HAP-1 (cell line): Measurements from ENCODE around the gene SETD3.

Experiments
- DNase-seq, 2 experiments: peaks; one replicate each; pipeline ENCODE4 v3.0.0-alpha.2; 2016 to 2020; ENCODE audit warnings: low spot score in 2 of 2
- H3K27me3 ChIP-seq: fragments of 250-450 bp; sonication (Bioruptor Pico); 2 replicates; pipeline ENCODE4 v1.5.1; 2020; ENCODE audit warnings: low read depth, mild to moderate bottlenecking, moderate library complexity
- H3K36me3 ChIP-seq: fragments of 250-450 bp; sonication (Bioruptor Pico); replicated peaks from 2 replicates; pipeline ENCODE4 v1.5.1; 2020; ENCODE audit warnings: mild to moderate bottlenecking
- H3K4me1 ChIP-seq: fragments of 250-450 bp; sonication (Bioruptor Pico); 2 replicates; pipeline ENCODE4 v1.5.1; 2020; ENCODE audit warnings: mild to moderate bottlenecking
- H3K4me3 ChIP-seq: fragments of 250-450 bp; sonication (Bioruptor Pico); 2 replicates; pipeline ENCODE4 v1.5.1; 2020; ENCODE audit warnings: mild to moderate bottlenecking, moderate library complexity
- H3K9me3 ChIP-seq: fragments of 250-450 bp; sonication (Bioruptor Pico); 2 replicates; pipeline ENCODE4 v1.5.1; 2020; ENCODE audit warnings: mild to moderate bottlenecking, moderate library complexity
- in situ Hi-C: fragments of 300-500 bp; cut with MboI; formaldehyde crosslinking; loops from 3 replicates; pipeline ENCODE4 v1.14.3; 2020; ENCODE audit warnings: low sequenced_read_pairs, inconsistent platforms, mixed read lengths

SETD3 gene

DNA sequence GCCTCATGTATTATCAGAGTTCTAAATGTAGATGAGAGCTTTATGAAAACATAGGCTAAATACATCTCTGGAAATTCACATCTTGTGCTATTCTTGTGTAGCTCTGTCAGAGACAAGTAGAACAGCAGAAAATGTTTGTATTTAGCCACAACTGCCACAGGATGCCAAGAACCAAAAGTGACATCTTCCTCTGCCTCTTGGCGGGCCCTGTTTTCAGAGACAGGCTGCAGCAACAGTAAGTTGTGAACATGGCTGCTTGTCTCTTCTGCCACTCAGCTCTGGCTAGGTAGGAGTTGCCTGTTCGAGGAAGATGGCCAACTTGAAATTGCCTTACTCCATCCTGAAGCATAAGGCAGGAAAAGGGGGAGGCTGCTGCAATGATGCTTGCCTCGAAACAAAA lies 30.4 kb downstream of the SETD3 start:
- no peak for DNase-seq
- in situ Hi-C loops: no loop called here
- H3K9me3 ChIP-seq: no peaks in the 10 kb centered on the region
- H3K27me3 ChIP-seq: no peaks in the 10 kb centered on the region
- H3K4me3 ChIP-seq: no peak overlapping the region
- H3K4me1 ChIP-seq: no peaks in the 10 kb centered on the region
- peaks cover 28% of the 10 kb centered on the region for H3K36me3 ChIP-seq

DNA sequence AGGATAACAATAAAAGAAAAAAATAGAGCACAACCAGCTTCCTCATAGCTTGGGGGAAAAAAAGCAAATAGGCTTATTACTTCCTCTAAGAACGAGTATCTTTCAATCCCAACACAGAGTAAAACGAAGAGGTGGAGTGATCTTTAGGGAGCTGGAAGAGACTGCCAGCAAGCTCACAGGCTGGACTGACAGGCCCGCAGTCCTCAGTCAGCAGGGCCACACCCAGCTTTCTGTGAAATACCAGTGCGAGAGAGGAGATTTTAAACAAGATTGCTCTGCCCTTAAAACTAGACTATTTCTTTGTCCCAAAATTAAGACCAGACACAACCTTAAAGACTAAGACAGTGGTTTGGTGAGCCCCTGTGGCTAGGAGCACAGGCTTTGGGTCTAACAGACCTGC lies 32.9 kb downstream of the SETD3 start:
- Histone ChIP-seq H3K9me3 (no peaks in the 10 kb centered on the region), H3K36me3 (peaks cover 31% of the 10 kb centered on the region), H3K4me1 (no peaks in the 10 kb centered on the region), H3K27me3 (no peaks in the 10 kb centered on the region), H3K4me3 (no peak overlapping the region)
- in situ Hi-C loops: no loop called here
- DNase-seq: no peak

DNA sequence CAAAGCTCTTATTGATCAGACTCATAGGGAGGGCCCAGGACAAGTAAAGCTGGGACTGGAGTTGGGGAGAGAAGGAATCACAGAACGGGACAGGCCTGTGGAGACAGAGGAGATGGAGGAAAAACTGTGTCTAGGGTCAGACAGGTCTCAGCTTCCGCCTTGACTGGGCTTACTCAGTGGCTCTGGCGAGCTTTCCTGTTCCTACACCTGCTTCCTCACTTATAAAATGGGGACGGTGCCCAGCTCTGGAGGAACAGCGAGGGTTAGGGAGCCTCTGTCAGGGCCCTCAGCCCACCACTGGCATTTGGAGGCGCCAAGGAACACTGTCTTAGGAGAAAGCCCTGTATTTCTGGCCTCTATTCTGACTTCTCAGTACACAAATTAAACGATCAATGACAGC lies 34.7 kb downstream of the SETD3 start:
- H3K36me3 ChIP-seq: peaks cover 31% of the 10 kb centered on the region
- in situ Hi-C loops: no loop called here
- no peak overlapping the region for H3K4me3 ChIP-seq
- DNase-seq: no peak
- no peaks in the 10 kb centered on the region for H3K27me3 ChIP-seq
- H3K4me1 ChIP-seq: no peaks in the 10 kb centered on the region
- H3K9me3 ChIP-seq: no peaks in the 10 kb centered on the region

DNA sequence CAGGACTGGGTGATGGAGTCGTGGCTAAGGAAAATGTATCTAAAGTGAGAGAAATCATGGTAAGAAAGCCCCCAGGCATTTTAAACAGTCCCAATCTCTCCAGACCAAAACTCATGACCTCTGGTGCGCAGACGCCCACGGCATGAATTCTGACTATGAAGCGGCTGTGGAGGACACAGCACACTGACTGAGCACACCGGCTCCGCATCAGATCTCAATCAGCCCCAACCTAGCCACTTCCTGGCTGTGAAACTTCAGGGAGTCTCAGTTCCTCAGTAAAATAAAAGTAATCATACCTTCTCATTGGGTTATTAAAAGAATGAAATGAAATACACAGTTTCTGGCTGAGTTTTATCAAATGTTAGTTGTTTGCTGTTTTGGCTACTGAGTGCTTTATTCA lies 38.7 kb downstream of the SETD3 start:
- in situ Hi-C loops: no loop called here
- no peak overlapping the region for H3K4me3 ChIP-seq
- DNase-seq: no peak
- no peaks in the 10 kb centered on the region for H3K27me3 ChIP-seq
- H3K4me1 ChIP-seq: no peaks in the 10 kb centered on the region
- H3K36me3 ChIP-seq: peaks cover 3% of the 10 kb centered on the region
- no peaks in the 10 kb centered on the region for H3K9me3 ChIP-seq

DNA sequence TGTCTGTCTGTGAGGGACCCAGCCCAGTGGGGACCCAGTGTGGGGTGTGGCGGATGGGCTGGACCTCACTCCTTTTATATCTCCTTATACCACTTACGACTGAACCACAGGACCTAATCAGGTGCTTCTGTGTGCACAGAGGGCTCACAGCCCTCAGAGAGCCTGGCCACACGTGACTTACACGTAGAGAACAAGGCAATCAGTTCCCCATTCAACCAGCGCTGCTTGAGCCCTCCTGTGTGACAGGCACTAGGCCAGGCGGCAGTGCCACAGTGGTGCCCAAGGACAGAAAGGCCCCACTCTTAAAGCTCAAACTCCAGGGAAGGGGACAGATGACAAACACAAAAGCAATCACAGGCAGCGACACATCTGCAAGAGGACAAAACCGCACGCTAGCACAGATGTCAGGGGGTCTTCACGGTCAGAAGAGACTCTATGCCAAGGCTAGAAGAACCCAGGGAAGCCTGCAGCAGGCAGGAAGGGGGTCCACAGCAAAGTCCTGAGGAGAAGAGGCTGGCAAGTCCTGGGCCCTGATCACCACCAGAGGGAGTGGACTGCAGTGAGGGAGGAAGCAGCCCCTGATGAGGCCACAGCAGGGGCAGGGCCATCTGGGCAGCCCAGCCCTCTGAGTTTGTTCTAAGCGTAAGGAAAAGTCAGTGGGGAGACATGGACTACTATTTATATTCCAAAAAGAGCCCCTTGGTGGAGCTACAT lies 39.3 kb downstream of the SETD3 start:
- Histone ChIP-seq H3K27me3 (no peaks in the 10 kb centered on the region), H3K9me3 (no peaks in the 10 kb centered on the region), H3K4me1 (no peaks in the 10 kb centered on the region), H3K4me3 (no peak overlapping the region), H3K36me3 (peaks cover 3% of the 10 kb centered on the region)
- DNase-seq: no peak
- in situ Hi-C loops: no loop called here

DNA sequence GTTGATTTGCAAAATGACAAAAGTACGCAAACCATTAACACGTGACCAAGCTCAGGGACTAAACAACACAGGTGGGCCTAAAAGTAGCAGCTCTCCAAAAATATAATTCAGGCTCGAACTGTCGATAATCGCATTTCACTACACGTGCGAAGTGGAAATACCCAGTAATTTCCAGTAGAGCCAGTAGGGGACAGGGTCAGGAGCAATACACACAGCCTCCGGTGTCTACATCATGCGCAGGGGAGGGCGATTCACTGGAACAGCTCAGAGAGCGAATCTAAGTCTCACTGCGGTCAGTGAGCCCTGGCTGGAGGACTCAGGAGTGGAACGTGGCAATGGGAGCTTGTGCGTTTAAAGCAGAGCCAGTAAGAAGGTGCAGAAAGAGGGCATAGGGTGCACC lies 40.4 kb downstream of the SETD3 start:
- H3K36me3 ChIP-seq: peaks cover 3% of the 10 kb centered on the region
- H3K27me3 ChIP-seq: no peaks in the 10 kb centered on the region
- H3K4me1 ChIP-seq: no peaks in the 10 kb centered on the region
- no peaks in the 10 kb centered on the region for H3K9me3 ChIP-seq
- in situ Hi-C loops: no loop called here
- no peak overlapping the region for H3K4me3 ChIP-seq
- no peak for DNase-seq

DNA sequence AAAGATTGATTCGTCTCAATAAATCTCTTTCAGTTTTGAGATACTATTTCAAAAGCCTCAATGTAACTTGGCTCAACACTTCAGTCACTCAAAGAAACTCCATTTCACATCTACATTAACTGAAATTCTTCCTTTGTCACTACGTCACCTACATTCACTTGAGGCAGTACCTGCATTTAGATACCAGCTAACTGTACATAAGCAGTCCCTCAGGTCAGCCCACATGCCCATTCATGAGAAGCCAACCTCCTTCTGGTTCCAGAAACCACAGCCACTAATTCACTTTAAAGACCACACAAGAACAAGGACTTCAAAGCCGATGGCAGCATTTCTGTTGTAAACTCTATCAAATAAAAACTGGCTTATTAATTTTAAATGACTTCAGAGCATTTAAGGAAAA lies 43.0 kb downstream of the SETD3 start:
- in situ Hi-C loops: no loop called here
- H3K9me3 ChIP-seq: no peaks in the 10 kb centered on the region
- no peaks in the 10 kb centered on the region for H3K27me3 ChIP-seq

DNA sequence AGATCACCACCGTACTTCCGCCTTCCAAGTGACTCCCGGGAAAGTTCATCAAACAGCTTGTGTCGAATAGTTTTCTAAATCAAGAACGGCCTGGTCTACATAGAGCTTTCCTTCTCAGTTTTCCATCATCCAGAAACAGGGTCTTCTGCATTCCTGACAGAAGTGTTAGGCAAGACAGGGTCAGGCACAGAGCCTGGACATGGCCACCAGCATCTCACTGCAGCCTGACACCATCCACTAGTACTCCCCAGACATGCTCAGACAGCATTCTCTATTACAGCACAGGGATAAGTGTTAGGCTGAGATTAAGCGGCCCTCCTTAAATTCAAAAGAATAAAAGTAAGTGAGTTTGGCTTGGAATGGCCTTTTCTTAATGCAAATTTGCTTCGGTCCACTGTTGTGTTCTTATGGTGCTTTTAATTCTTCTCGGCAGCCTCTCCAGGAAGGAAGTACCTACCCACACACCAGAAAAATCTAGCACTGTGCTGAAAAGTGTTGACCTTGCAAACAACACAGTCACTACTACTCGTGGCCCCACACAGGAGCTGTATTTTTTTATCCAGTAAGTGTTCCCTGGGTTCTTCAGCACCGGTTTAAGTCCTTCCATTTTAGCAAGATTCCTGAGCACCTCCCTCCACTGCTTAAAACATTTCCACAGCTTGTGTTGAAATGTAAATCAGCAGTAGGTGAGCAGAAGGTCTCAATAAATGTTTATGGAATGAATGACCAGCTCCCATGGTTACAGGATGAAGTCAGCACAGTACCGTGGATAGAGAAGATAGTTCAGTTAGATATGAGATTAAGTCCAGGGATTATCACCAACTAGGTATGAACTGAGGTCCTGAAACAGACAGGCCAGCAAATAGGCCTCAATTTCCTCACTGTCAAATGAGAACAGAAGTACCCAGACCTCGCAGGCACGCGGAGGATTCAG lies 44.1 kb downstream of the SETD3 start:
- in situ Hi-C loops: no loop called here
- H3K36me3 ChIP-seq: peaks cover 6% of the 10 kb centered on the region

More for the DNA sequence above, 43.0 kb downstream of the SETD3 start:
- Histone ChIP-seq H3K4me3 (no peak overlapping the region), H3K36me3 (peaks cover 6% of the 10 kb centered on the region), H3K4me1 (peaks cover 4% of the 10 kb centered on the region; the same call in 1 of the 2 replicates)
- DNase-seq: no peak

DNA sequence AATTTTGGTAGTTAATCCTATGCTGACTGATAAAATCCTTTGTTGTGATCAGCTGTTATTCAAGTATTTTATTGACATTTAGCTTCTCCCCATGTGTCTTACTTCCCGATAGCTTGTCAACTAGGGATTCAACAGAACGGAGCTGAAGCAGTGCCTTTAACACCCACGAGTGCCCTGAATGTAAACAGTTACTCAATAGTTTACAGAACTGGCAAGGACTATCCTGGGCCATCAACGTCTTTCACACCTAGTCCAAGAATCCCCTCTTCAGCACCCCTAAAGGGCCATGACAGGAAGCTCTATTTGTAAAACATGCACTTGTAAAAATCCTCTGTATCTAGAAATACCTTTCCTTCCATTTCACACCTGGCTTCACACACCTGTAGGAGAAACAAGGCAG lies 45.3 kb downstream of the SETD3 start:
- Histone ChIP-seq H3K36me3 (peaks cover 10% of the 10 kb centered on the region), H3K4me3 (no peak overlapping the region), H3K9me3 (no peaks in the 10 kb centered on the region), H3K27me3 (no peaks in the 10 kb centered on the region), H3K4me1 (peaks cover 7% of the 10 kb centered on the region; the same call in 1 of the 2 replicates)
- DNase-seq: no peak
- in situ Hi-C loops: no loop called here

More for the DNA sequence above, 44.1 kb downstream of the SETD3 start:
- Histone ChIP-seq H3K4me3 (no peak overlapping the region), H3K9me3 (no peaks in the 10 kb centered on the region), H3K27me3 (no peaks in the 10 kb centered on the region), H3K4me1 (peaks cover 7% of the 10 kb centered on the region; the same call in 1 of the 2 replicates)
- DNase-seq: no peak

DNA sequence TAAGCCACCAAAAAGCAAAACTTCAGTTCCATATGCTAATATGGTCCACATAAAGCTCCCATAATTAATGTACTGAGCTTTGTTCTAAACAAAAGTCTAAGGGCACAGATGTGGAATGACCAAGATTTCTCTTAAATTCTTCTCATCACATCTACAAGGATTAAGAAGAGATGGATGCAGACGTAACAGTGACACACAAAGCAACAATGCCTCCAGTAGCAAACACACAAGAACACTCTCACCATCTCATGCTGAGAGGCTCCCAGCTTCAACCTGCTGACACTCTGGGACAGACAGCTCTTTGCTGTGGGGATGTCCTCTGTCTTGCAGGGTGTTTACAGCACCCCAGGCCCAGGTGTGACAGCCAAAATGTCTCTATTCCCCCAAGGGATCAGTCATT lies 48.2 kb downstream of the SETD3 start:
- Histone ChIP-seq H3K9me3 (no peaks in the 10 kb centered on the region; the same call in 1 of the 2 replicates), H3K4me3 (no peak overlapping the region), H3K4me1 (peaks cover 7% of the 10 kb centered on the region; the same call in 1 of the 2 replicates), H3K27me3 (no peaks in the 10 kb centered on the region), H3K36me3 (peaks cover 20% of the 10 kb centered on the region)
- in situ Hi-C loops: no loop called here
- peak in 1 of 2 experiments; percentile 54 for DNase-seq

DNA sequence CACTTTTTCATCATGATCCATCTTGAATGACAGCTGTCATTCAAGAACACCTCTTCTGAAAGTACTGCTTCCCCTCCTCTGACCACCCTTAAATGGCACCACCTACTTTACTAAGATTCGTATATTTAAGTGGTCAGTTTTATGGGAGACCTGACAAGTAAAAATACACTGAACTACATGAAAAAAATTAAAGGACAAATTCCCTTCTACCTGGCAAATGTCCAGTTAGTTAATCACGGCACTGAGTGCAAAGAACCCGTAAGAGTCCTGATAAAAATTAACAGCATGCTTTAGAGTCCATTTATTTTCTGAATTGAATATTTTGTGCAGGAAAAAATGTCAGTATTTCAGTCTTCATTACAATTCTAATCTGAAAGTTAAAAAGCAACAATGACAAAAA lies 48.7 kb downstream of the SETD3 start:
- H3K4me1 ChIP-seq: peaks cover 7% of the 10 kb centered on the region; the same call in 1 of the 2 replicates
- no peaks in the 10 kb centered on the region; the same call in 1 of the 2 replicates for H3K9me3 ChIP-seq
- no peak overlapping the region for H3K4me3 ChIP-seq
- no peaks in the 10 kb centered on the region for H3K27me3 ChIP-seq
- H3K36me3 ChIP-seq: peaks cover 20% of the 10 kb centered on the region
- in situ Hi-C loops: no loop called here
- no peak for DNase-seq

DNA sequence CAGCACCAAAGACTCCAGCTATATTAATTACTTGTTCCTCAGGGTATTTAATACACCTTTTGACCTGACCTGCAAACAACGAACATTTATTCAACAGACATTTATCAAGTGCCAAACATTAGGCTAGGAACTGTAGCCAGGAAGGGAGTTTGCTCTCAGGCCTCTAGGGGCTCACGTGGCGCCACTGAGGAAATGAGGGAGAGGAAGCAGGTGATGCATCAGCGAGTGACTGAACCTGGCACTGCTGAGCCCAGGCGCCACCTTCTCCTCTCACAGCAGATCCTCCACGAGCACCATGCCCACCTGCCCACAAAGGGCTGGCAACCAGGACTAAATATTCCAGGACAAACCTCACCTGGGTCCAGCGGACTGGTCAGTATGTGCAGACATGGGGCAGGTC lies 50.2 kb downstream of the SETD3 start:
- Histone ChIP-seq H3K36me3 (peaks cover 22% of the 10 kb centered on the region), H3K9me3 (no peaks in the 10 kb centered on the region; the same call in 1 of the 2 replicates), H3K4me3 (no peak overlapping the region), H3K4me1 (peaks cover 14% of the 10 kb centered on the region), H3K27me3 (no peaks in the 10 kb centered on the region)
- peak in 1 of 2 experiments; percentile 32 for DNase-seq
- in situ Hi-C loops: no loop called here

DNA sequence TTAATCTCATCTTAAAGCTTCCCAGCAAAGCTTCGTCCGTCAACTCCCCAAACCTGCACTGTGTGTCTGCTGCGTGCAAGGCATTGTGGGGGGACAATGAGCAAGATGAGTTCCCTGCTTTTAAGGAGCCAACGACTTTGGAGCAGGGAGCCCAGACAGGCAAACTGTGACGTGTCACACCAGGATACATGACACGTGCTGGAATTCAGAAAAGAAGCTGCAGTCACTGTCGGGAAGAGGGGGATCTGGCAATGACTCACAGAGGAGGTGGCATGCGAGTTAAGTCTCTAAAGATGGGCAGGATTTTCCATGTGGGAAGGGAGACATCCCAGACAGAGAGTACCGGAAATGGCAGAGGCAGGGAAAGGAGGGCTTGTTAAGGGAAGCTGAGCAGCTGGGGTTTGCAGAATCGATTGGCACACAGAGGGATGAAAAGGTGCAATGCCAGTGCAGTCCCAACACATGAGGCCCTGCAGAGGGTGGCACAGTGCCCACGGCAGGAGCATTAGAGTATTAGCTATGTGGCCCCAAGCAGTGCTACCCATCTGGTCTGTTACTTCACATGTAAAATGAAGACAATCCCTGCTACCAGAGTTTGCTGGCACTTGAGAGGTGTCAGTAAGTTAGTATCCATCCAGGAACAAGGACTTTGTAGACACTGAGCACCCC lies 52.9 kb downstream of the SETD3 start:
- no peaks in the 10 kb centered on the region; the same call in 1 of the 2 replicates for H3K9me3 ChIP-seq
- H3K27me3 ChIP-seq: no peaks in the 10 kb centered on the region
- no peak for DNase-seq
- peaks cover 16% of the 10 kb centered on the region for H3K36me3 ChIP-seq
- H3K4me3 ChIP-seq: no peak overlapping the region
- in situ Hi-C loops: no loop called here
- peaks cover 11% of the 10 kb centered on the region for H3K4me1 ChIP-seq
